OCI-LY3 (cell line): ENCODE data around the gene RHOF.

Experiments
- H2AFZ ChIP-seq: fragments of 200-600, 300-600 bp; shearing (Covaris generic); 2 replicates; pipeline ENCODE4 v1.6.0; 2014; ENCODE audit warnings: antibody characterized with exemption, low read depth, low read length
- H3K27ac ChIP-seq: fragments of 200-600, 300-600 bp; sonication (generic); 2 replicates; pipeline ENCODE4 v1.5.1; 2014; ENCODE audit warnings: mild to moderate bottlenecking, low read length, moderate library complexity, mixed read lengths
- H3K27me3 ChIP-seq: fragments of 200-600, 300-600 bp; sonication (generic); 2 replicates; pipeline ENCODE4 v1.6.1; 2014; ENCODE audit warnings: low read depth, low read length, mixed read lengths
- H3K36me3 ChIP-seq: fragments of 200-600, 300-600 bp; sonication (generic); replicated peaks from 2 replicates; pipeline ENCODE3; 2014; ENCODE audit warnings: low read depth, low read length, mixed read lengths
- H3K4me1 ChIP-seq: fragments of 300-600, 200-600 bp; sonication (generic); 2 replicates; pipeline ENCODE4 v1.6.1; 2014; ENCODE audit warnings: low read length, mixed read lengths
- H3K4me2 ChIP-seq: fragments of 200-600, 300-600 bp; sonication (generic); 2 replicates; pipeline ENCODE4 v1.6.1; 2014; ENCODE audit warnings: low read length, mixed read lengths
- H3K4me3 ChIP-seq: fragments of 300-600, 200-600 bp; sonication (generic); 2 replicates; pipeline ENCODE4 v1.5.1; 2014; ENCODE audit warnings: antibody characterized with exemption, mild to moderate bottlenecking, low read length, moderate library complexity
- H3K79me2 ChIP-seq: fragments of 300-600, 200-600 bp; shearing (Covaris generic); 2 replicates; pipeline ENCODE4 v1.6.1; 2014; ENCODE audit warnings: mild to moderate bottlenecking, low read length, mixed read lengths
- H3K9ac ChIP-seq: fragments of 300-600, 200-600 bp; shearing (Covaris generic); 2 replicates; pipeline ENCODE4 v1.6.0; 2014; ENCODE audit warnings: mild to moderate bottlenecking, low read length, moderate library complexity
- H3K9me3 ChIP-seq: fragments of 200-600, 300-600 bp; shearing (Covaris generic); 2 replicates; pipeline ENCODE4 v1.6.1; 2014; ENCODE audit warnings: low read length, mixed read lengths; ENCODE audit not compliant: insufficient read depth
- H4K20me1 ChIP-seq: fragments of 200-600, 300-600 bp; sonication (generic); 2 replicates; pipeline ENCODE4 v1.6.1; 2016; ENCODE audit warnings: low read length, mixed read lengths; ENCODE audit not compliant: insufficient read depth
- CTCF ChIP-seq: fragments of 200-600, 300-600 bp; sonication (generic); IDR thresholded peaks from 2 replicates; pipeline ENCODE4 v1.5.1; 2014; ENCODE audit warnings: antibody characterized with exemption, low read length, low read depth
- EZH2phosphoT487 ChIP-seq: fragments of 200-600 bp; shearing (Covaris generic); IDR thresholded peaks from 2 replicates; pipeline ENCODE4 v1.6.1; 2018; ENCODE audit warnings: antibody characterized with exemption, mixed run types, low read depth

Gene RHOF

GRCh38 chr12:121798787-121799155 lies 5.3 kb upstream of the RHOF start:
- H3K4me3 ChIP-seq: no peak overlapping the region
- H3K36me3 ChIP-seq: peaks cover 9% of the 10 kb centered on the region
- H2AFZ ChIP-seq: no peak overlapping the region
- no peaks in the 10 kb centered on the region for H3K9me3 ChIP-seq
- peaks cover 32% of the 10 kb centered on the region for H3K4me1 ChIP-seq
- H4K20me1 ChIP-seq: 0 out of 2 replicates have a peak, but pooled peaks cover 4% of the 10 kb centered on the region
- H3K4me2 ChIP-seq: peak overlapping the region; percentile 91
- H3K27me3 ChIP-seq: no peaks in the 10 kb centered on the region
- no peak overlapping the region for H3K27ac ChIP-seq
- H3K79me2 ChIP-seq: peaks cover 48% of the 10 kb centered on the region
- TF ChIP-seq EZH2phosphoT487 (no peak), CTCF (no peak)
- H3K9ac ChIP-seq: no peak overlapping the region

GRCh38 chr12:121797937-121798786 lies 4.7 kb upstream of the RHOF start:
- H3K36me3 ChIP-seq: peaks cover 9% of the 10 kb centered on the region
- H3K4me3 ChIP-seq: no peak overlapping the region
- H4K20me1 ChIP-seq: 0 out of 2 replicates have a peak, but pooled peaks cover 4% of the 10 kb centered on the region
- no peaks in the 10 kb centered on the region for H3K27me3 ChIP-seq
- TF ChIP-seq EZH2phosphoT487 (no peak), CTCF (no peak)
- H3K4me2 ChIP-seq: no peak overlapping the region
- no peaks in the 10 kb centered on the region for H3K9me3 ChIP-seq
- no peak overlapping the region for H3K27ac ChIP-seq
- no peak overlapping the region for H2AFZ ChIP-seq
- peaks cover 32% of the 10 kb centered on the region for H3K4me1 ChIP-seq
- peaks cover 53% of the 10 kb centered on the region for H3K79me2 ChIP-seq
- no peak overlapping the region for H3K9ac ChIP-seq

- Histone ChIP-seq H3K36me3 (peaks cover 18% of the 10 kb centered on the region), H3K4me3 (no peak overlapping the region), H3K4me1 (peaks cover 32% of the 10 kb centered on the region), H3K79me2 (peaks cover 57% of the 10 kb centered on the region), H2AFZ (no peak overlapping the region), H3K27ac (no peak overlapping the region), H3K27me3 (no peaks in the 10 kb centered on the region), H4K20me1 (0 out of 2 replicates have a peak, but pooled peaks cover 4% of the 10 kb centered on the region), H3K9ac (no peak overlapping the region), H3K4me2 (no peak overlapping the region), H3K9me3 (no peaks in the 10 kb centered on the region)
- TF ChIP-seq EZH2phosphoT487: no peak
Measured at GRCh38 chr12:121796855-121797751, 3.6 kb upstream of the RHOF start.

- H4K20me1 ChIP-seq: 0 out of 2 replicates have a peak, but pooled peaks cover 4% of the 10 kb centered on the region
- H3K27ac ChIP-seq: peak overlapping the region; percentile 98
- peak overlapping the region; percentile 95 for H3K4me3 ChIP-seq
- H3K9me3 ChIP-seq: no peaks in the 10 kb centered on the region
- H2AFZ ChIP-seq: no peak overlapping the region
- H3K4me2 ChIP-seq: peak overlapping the region; percentile 98
- peaks cover 32% of the 10 kb centered on the region for H3K4me1 ChIP-seq
- H3K27me3 ChIP-seq: no peaks in the 10 kb centered on the region
- H3K9ac ChIP-seq: peak overlapping the region; percentile 51
- H3K79me2 ChIP-seq: peaks cover 58% of the 10 kb centered on the region
- H3K36me3 ChIP-seq: peaks cover 32% of the 10 kb centered on the region
- no peak for TF ChIP-seq EZH2phosphoT487
- TF ChIP-seq CTCF: peak; percentile 96
Measured at GRCh38 chr12:121795034-121795968, 1.8 kb upstream of the RHOF start.
